HG03280 (cell line): Measurements from ENCODE around the gene ELMO1.

ENCODE experiments used
- ATAC-seq: cut with Tn5 transposase; IDR thresholded peaks from one replicate; pipeline ENCODE4 v1.9.1; 2021; ENCODE audit warnings: mild to moderate bottlenecking, moderate library complexity; ENCODE audit not compliant: unreplicated experiment

Gene ELMO1, protein sequence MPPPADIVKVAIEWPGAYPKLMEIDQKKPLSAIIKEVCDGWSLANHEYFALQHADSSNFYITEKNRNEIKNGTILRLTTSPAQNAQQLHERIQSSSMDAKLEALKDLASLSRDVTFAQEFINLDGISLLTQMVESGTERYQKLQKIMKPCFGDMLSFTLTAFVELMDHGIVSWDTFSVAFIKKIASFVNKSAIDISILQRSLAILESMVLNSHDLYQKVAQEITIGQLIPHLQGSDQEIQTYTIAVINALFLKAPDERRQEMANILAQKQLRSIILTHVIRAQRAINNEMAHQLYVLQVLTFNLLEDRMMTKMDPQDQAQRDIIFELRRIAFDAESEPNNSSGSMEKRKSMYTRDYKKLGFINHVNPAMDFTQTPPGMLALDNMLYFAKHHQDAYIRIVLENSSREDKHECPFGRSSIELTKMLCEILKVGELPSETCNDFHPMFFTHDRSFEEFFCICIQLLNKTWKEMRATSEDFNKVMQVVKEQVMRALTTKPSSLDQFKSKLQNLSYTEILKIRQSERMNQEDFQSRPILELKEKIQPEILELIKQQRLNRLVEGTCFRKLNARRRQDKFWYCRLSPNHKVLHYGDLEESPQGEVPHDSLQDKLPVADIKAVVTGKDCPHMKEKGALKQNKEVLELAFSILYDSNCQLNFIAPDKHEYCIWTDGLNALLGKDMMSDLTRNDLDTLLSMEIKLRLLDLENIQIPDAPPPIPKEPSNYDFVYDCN

DNA sequence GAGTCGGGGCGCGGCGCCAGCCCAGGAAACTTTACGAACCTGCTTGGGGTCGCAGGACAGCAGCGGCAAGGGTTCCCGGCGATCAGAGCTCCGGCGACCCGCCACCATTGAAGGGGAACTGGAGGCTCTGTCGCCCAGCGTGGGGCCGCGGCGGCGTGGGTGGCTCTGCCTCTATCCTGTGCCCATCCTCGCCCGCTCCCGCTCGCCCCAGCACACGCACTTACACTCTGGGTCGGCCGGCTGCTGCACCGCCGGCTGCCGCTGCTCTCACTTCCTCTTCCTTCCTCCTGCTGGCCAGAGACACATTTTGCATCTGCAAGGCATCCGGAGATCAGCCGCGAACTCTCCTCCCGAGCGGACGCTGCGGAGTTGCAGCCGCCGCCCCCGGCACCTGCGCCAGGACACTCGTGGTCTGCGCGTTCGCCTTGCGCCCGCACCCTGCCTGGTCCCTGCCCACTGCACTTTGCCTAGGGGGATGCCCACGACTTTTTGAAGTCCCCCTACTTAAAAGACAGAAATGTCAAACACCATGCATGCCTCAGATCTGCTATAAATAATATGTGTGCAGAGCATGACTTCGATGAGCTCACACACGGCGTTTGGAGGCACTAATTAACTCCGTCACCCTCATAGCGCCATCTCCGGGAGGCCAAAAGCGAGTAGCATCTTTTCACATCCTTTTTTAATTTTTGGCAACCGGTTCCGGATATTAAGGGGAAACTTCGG is at the start of gene ELMO1:
TSS of gene ELMO1 (minus strand) at position 229 of the 726 bp plus-strand sequence. CDS start 106,174 bp downstream, outside the sequence.
- peak; percentile 97 for ATAC-seq

DNA sequence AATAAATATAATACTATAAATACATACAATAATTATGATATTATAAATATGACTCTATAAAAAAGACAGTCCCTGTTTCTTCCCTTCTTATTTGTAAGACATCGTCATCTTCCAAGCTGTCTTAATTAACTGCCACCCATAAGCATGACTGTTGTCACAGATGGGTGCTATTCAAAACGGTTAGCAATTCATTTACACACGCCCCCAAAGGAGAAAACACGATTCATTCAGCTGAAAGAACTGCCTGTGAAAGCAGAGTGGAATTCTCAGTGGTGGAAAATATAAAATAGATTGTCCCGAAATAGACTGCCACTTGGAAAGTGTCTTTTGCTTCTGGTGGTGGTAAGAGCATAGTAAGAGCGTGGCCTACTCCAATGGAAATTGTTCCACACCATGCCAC is 48.9 kb upstream of the ELMO1 start:
- no peak for ATAC-seq

DNA sequence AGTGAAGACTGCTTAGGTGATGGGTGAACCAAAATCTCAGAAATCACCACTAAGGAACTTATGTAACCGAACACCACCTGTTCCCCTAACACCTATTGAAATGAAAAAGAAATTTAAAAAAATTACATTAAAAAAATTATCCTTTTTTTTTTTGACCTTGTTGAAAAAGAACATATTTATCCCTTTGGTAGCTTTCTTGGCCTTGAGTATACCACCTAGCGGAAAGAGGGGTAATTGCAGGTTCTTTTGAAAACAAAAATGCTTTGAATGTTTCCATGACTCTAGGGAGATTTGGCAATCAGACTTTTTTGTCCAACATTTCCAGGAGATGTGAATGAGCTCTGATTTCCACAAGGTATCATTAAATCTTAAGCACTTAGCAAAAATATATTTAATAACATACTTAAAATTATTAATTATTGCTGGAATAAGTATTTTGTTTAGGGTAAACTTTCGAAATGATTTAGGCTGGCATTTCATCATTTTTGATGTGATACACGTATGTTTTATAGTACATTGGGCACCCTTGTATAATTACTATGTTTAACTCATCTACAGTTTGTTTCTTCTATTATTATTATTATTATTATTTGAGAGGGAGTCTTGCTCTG is 47.0 kb upstream of the ELMO1 start:
- ATAC-seq, result no peak

DNA sequence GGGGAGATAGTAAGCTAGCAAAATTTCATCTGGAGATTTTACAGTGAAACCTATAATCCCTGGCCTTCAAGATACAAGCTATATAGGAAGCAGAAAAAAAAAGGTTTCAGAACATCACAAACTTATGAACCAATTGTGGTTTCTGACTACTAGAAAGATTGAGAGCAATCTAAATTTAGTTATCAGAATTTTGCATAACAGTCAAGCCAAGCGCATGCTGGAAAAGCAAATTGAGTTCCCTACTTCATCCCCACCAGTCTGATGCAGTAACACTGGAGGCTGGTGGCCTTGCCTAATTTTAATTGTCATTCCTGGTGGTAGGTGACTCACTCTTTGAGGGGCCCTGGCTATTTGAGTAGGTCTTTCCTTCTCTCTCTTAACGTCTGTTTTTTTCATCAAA is 46.3 kb upstream of the ELMO1 start:
- no peak for ATAC-seq

DNA sequence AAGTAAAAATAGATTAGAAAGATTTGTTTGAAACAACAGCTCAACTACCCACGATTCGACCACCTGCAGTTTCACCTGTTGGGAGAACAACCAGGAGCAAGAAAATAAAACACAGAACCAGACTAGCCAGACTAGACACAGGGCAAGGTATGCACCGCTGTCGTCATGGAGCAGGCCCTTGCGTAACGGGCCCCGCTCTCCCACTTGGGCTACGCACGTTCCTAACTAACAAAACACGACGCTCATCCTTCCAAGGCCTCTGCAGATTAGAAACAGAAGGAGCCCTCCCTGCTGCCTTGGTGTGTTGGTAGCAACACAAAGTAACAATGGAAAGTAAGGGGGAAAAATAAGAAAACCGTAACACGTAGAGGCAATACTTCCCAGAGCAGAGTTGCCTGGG is 45.1 kb upstream of the ELMO1 start:
- ATAC-seq, result no peak

DNA sequence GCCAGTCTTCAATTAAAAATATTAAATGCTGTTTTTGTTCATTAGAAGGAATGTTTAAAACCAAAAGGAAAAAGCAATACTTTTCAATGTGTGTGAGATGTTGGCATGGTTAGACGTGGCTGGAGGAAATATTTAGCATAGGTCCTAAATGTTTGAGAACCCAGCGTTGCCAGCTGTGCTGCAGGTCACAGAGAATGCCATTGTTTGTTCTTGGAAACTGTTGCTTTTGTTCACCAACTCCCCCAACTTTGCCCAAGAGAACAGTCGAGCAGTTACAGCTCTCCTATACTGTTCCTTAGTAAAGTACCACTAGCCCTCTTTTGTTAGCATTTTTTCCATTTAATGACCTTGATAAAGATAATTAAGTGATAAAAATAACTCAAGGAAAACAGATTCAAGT is 44.5 kb upstream of the ELMO1 start:
- no peak for ATAC-seq

DNA sequence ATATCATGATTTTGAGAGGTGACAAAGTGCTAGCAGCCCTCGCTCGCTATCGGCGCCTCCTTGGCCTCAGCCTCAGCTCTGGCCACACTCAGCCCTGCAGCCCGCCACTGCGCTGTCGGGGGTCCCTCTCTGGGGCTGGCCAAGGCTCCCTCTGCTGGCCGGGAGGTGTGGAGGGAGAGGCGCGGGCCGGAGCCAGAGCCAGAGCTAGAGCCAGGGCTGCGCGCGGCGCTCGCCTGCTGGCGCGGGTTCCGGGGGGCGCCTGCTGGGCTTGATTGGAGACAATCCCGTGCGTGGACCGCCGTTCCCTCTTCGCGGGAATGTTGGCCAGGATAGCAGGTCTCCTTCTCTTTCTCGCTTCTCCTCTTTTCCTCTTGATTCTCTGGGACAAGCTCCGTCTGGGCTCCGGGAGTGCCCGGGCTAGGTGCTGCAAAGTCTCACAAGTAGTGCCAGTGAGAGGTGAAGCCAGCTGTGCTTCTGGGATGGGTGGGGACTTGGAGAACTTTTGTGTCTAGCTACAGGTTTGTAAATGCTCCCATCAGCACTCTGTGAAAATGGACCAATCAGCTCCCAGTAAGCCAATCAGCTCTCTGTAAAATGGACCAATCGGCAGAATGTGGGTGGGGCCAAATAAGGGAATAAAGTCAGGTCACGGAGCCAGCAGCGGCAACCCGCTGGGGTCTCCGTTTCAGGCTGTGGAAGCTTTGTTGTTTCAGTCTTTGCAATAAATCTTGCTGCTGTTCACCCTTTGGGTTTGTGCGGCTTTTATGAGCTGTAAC is 43.4 kb upstream of the ELMO1 start:
- ATAC-seq, result no peak

DNA sequence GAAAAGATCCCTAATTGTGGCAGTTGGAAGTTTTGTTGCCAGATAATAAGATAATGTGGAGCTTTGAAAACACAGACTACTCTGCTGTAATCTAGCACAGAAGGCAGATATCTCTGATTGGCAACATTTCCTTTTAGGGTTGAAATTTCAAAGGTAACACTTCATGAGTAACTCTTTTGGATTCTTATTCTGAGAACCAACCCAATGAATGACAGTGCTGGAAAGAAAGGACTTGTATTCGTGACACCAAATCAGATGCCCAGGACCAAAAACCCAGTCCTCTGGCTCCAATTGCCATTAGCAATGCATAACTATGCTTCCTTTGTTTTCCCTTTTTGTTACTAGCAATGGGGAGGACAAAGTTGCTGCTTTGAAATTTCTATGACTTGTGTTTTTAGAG is 41.0 kb upstream of the ELMO1 start:
- no peak for ATAC-seq

DNA sequence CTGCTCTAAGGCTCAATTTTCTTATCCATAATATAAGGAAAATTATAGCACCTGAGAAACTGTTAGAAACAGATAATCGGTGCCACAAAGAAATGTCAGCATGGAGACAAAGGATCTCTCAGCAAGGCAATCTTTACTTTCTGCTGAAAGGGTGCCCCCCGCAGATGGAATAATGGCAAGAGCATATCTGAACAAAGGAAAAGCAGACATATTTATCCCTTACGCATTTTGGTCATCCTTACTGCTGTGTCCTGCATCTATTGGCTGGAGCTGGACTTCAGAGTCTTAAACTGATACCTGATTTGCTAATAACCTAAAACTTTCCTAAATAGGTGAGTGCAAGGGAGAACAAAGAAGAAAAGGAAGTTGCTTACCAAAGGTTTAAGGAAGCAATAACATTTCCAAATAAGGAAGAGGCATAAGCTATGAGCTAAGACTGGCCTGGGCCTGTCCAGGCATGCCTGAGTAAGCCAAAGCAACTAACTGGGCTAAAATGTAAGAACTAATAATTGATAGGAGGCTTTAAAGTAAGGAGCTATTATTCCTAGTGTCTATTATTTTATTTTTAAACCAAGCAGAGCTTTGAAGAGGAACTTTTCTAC is 39.6 kb upstream of the ELMO1 start:
- ATAC-seq, result no peak

DNA sequence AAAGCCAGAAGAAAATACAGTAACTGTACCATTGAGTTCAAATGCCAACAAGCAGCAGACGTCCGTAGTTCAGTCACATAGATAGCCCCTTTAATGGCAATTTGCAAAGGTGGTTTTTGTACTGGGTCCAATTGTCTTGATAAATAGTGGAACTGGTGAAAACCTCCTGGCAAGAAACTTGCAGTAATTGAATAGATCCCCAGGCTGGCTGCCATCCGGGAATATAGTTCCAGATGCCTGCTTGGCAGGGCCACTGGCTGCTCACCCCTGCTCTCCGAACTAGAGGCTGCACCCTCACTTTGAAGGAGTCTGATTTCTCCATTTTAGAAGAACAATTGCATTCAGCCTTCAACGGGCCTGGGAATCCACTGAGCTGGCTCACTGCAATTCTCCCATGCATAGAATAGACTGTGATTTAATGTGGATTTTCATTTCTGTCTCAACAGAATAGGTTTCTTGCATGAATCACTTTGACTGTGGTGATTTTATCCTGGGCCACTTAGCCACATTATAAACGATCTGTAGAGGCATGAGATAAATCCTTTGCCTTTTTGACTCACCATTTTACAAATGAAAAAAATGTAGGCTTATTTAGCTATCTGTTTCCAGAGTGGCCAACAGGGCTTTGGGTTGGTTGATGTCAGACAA is 35.9 kb upstream of the ELMO1 start:
- no peak for ATAC-seq

DNA sequence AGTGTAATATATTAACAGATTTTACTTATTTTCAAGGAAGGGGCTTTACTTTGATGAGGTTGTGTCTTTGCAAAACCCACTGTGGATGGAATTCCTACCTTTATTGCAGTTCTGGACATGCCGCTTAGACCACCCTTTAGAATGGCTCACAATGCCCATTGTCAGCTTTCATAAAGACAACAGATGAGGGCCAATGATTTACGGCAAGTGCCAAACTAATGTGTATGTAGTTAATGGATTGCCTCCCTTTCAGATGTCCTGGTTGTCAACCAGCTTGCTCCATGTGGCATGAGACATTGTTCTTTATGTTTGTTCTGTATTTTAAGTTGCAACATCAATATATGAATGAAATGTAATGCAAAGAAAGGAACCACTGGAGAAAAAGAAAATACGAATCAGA is 35.0 kb upstream of the ELMO1 start:
- ATAC-seq, result no peak

DNA sequence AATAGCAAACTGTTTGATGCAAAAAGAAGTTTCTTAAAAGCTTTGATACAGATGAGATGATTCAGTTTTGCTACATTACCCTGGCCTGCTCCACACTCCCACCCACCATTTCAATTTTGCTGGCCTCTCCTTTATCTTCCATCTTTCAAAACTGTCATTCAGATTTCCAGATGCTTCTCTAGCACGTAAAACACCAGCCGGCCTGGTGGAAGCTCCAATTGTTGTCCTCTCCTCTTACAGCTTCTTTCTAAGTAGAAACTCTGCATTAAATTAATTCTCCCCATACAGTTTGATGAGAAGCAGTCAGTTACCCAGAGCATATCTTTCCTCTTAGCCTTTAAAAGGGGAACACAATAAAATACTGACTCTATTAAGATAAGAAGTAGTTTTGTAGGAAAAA is 34.3 kb upstream of the ELMO1 start:
- ATAC-seq, result no peak

DNA sequence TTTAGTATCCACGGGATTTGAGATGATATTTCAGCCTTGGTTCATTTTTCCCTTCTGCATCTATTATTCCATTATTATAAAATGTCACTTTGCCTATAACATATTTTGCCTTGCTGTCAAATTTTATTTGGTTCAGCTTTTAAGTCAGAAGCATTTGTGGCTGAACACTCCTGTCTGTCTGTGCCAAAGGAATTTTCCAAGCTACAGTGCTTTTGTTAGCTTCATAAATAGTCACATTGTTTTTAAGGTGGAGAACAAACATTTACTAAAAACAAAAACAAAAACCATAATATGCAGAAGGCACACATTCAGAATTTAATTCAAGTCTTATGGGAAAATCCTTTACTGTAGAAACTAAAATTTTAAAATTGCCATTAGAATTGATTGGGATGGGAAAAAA is 33.8 kb upstream of the ELMO1 start:
- no peak for ATAC-seq

DNA sequence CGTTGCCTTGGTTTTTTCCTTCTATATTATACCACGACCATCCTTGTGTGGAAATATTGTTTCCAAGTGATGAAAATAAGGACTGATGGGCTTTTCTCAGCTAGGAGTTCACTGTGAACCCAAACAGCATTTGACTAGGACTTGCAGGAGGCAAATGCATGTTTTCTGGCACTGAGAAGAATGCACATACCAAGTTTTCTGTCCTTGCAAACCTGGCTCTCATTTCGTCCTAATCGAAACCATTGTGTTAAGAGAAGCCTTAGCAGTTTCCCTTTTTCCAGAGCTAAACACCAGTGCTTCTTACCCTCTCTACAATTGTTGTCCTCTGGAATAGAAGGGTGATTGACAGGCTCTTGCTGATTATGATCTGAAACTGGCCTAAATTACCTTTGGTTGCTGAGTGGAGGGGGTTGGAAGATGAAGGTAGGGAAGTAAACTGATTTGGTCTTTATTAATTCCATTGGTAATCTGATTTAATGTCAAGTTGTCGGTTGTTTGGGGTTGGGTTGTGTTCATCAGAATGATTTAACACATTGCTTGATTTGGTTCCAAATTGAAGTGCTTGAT is 33.1 kb upstream of the ELMO1 start:
- no peak for ATAC-seq

DNA sequence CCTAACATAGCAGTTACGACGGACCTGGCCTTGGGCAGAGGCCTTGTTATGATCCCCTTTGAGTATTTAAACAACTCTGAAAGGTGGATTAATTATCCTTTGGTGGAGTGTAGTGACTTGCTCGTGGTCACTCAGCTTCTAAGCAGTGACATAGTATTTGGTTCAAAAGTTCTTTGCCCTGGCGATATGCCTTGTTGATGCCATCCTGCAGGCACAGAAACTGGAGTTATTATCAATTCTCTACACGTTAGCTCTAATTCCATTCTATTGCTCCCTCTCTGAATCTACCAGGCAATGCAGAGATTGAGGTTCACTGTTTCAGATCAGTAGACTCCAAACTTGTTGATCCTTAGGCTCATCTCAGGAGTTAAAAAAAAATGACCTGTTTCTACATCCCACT is 32.5 kb upstream of the ELMO1 start:
- ATAC-seq, result no peak

DNA sequence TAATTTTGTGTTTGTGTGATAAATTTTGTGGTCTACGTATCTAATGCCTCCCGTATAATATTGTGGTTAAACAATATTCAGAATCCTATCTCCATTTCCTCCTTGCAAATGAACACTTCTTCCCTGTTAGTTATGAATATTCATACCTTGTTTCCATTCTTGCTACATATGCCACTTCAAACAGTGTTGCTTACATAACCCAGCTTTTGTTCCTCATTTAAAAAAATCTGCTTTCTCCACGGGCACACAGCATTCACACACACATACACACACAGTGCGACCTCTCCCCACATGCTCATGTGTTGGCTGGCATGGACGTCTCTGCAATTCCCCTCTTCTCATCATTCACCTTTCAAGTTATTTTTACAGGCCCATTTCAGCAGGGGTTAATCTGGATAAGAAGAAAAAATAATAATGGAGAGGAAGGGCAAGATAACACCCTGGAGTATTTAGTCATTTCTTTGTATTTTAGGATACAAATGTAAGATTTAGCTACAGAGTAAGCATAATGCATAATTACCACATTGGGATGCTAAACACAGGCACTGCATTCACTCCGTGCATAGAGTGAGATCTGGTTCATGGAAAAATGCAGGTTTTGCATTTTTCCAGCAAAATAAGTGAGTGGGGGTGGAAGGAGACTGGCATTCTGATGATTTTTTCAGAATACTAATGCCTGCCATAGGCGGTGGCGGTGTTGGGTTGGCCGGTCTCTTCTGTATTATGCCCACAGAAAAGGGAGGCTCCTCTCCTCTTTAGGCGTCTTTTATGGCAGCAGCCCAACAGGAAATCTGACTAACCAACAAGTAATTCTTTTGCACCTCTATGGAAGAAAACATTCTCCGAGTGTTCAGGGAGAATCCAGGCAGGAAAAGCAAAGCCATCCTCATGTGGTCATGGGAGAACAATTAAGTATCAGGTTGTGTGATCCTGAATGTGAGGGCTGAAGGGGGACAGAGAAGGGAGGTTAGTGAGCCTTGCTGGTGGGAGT is 31.7 kb upstream of the ELMO1 start:
- no peak for ATAC-seq

DNA sequence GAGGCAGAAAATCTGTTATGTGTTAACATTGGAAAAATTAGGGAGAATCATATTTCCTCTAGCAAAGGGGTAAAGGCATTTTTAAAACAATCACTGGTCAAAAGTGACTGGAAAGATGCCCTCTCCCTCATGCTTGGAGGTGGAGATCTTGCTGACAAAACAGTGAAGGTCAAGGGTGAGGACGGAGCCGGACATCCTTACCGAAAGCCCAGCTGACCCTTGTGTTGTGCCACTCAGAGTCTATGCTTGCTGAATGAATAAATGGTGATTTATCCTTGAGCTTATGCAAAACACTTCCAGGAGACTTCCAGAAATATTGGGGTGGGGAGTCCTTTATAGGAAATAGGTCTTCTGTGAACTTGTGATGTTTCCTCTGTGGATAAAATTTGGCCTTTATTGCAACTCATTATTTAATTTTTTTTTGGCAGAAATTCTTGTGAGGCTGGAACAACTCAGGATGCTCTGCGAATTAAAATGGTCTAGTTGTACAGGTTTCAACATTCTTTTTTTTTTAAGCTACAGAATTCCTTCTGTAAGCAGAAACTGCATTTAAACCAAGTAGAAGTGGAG is 28.3 kb upstream of the ELMO1 start:
- no peak for ATAC-seq

DNA sequence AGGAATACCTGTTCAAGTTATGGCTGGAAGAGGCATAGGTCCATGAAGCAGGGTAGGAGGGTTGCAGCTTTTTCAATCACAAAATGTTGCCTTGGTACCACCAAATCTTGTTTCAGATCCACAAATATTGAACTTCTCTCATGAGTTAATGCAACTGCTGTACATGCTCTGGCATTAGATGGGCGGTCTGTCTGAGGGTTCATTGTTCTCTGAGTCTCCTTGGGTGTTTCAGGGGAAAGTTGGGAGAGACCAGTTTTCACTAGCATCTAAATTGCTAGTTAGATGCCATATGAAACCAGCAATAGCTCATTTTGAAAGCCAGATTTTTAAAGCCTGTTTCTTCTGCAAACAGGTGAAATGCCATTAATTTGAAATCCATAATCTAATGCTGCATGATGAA is 27.8 kb upstream of the ELMO1 start:
- no peak for ATAC-seq
